Adrenal gland (tissue), 12 donors: Measurements from ENCODE around the gene RASSF4. TPM values are rescaled to one million over a fixed set of nuclear protein-coding genes. Genes with fewer than 3 reads are reported as not detected.

Experiments
- DNase-seq, 7 donors: peaks; one replicate each; pipeline ENCODE4 v3.0.0-alpha.2; 2019 to 2020
- H3K27ac ChIP-seq, 5 donors: fragments of 200-600 bp; sonication (generic) in 4 of 5; 1 replicate in 3 of 5; 2 replicates in 2 of 5; pipeline versions ENCODE4 v1.5.1 to v1.8.0; 2016 to 2020; ENCODE audit warnings: mild to moderate bottlenecking in 1 of 5
- H3K27me3 ChIP-seq: fragments of 200-600 bp; 2 replicates; pipeline ENCODE4 v1.8.0; 2021
- H3K36me3 ChIP-seq, 2 donors: fragments of 200-600 bp; replicated peaks in 1 of 2; 1 replicate in 1 of 2; 2 replicates in 1 of 2; pipeline versions ENCODE4 v1.5.1 to v1.8.0; 2018 to 2022
- H3K4me1 ChIP-seq, 2 donors: fragments of 200-600 bp; replicated peaks in 1 of 2; 1 replicate in 1 of 2; 2 replicates in 1 of 2; pipeline versions ENCODE4 v1.5.1 to v1.8.0; 2018 to 2021
- H3K4me3 ChIP-seq, 4 donors: fragments of 200-600 bp; sonication (generic) in 3 of 4; one replicate each; pipeline ENCODE4 v1.5.1; 2016 to 2018
- H3K9me3 ChIP-seq, 3 donors: fragments of 200-600 bp; sonication (generic) in 1 of 3; replicated peaks in 1 of 3; 1 replicate in 2 of 3; 2 replicates in 1 of 3; pipeline versions ENCODE4 v1.5.1 to v1.8.0; 2016 to 2021
- CTCF ChIP-seq, 6 experiments: fragments of 450-650 bp in 4 of 6; fragments of 200-600 bp in 2 of 6; sonication (generic) in 1 of 6; IDR thresholded peaks; 1 replicate in 5 of 6; 2 replicates in 1 of 6; pipeline versions ENCODE4 v1.5.1 to v1.8.0; 2016 to 2021; ENCODE audit warnings: antibody characterized with exemption in 6 of 6, mild to moderate bottlenecking in 2 of 6, moderate library complexity in 1 of 6
- POLR2A ChIP-seq, 2 donors: fragments of 450-650 bp; IDR thresholded peaks; one replicate each; pipeline ENCODE4 v1.6.1; 2017; ENCODE audit warnings: antibody characterized with exemption in 2 of 2, mild to moderate bottlenecking in 2 of 2, moderate library complexity in 1 of 2
- WGBS, 4 donors: extraction: QIAGEN DNeasy Blood & Tissue Kit in 2 of 4; methylation state at CpG; one replicate each; pipeline versions ENCODE4 v1.1.5 to v1.1.7; 2013 to 2017; 5-methylcytosine and 5-hydroxymethylcytosine counted together
- intact Hi-C, 2 donors: fragments of 100-400 bp; cut with DNase I; formaldehyde crosslinking; loops; one replicate each; pipeline versions ENCODE4 v1.14.1 to v1.15.0; 2022 to 2023
- polyA plus RNA-seq, 3 donors: library from polyadenylated mRNA; stranded (reverse); fragments of 200-250 nt in 2 of 3; fragments of 350-450 nt in 1 of 3; fragmentation: Illumina TruSeq in 1 of 3; extraction: RNeasy Lipid Tissue Mini Kit (QIAGEN cat#74804) in 1 of 3; gene quantifications; one replicate each; pipeline ENCODE4 v1.2.3, GENCODE V29; 2013 to 2014
- total RNA-seq, 9 donors: library from RNA; depleted of rRNA in 4 of 9; stranded (reverse); fragments of >200 nt in 4 of 9; fragments of 120-200 nt in 1 of 9; fragmentation: NEBNext Ultra II Directional in 1 of 9; extraction: Animal tissue kit (Norgen Biotek cat#: 25700) in 1 of 9; gene quantifications; one replicate each; pipeline versions ENCODE4 v1.1.0 to v1.2.4, GENCODE V29; 2013 to 2023
- donor health status: healthy with polysubstance abuse.
- donor health status: Bipolar disorder and iron deficiency.
- donor health status: DM: yes; HTN: yes; CAD: no.
- donor health status: DM: no; HTN: no; CAD: no.
- donor health status: DM: no; HTN: no; CAD: no.
- donor health status: DM: yes; HTN: yes; CAD: no.

Gene RASSF4
- total and polyA plus RNA-seq, 12 donors, result 5.2 to 47.5 (median 25.0) TPM

GRCh38 chr10:44934416-44935200 is 25.0 kb upstream of the RASSF4 start:
- Histone ChIP-seq H3K4me3 (no peak overlapping the region), H3K27me3 (no peaks in the 10 kb centered on the region), H3K27ac (no peak overlapping the region), H3K36me3 (no peaks in the 10 kb centered on the region), H3K9me3 (no peaks in the 10 kb centered on the region), H3K4me1 (peaks cover 0 to 24% of the 10 kb centered on the region in 2 donors)
- WGBS, 4 donors, result 61 to 66% (median 65%) methylated on average over 16 to 18 of the region's 18 CpGs
- TF ChIP-seq POLR2A (IDR thresholded peaks at IDR 0.05) (no peak), CTCF (IDR thresholded peaks at IDR 0.05) (no peak)
- intact Hi-C loops, result loop anchor here (2.0 to 5.0 kb wide), 2 partner anchors 38 to 40 kb away; no protein-coding TSS in a partner anchor
- peak in 6 of 7 donors; percentile 59 to 72 (median 68) for DNase-seq

GRCh38 chr10:44935201-44935965 is 24.2 kb upstream of the RASSF4 start:
- no peaks in the 10 kb centered on the region for H3K36me3 ChIP-seq
- H3K27ac ChIP-seq, result peak overlapping the region in 2 of 5 donors; percentile 22 to 38
- H3K27me3 ChIP-seq, result no peaks in the 10 kb centered on the region
- peaks cover 0 to 24% of the 10 kb centered on the region in 2 donors for H3K4me1 ChIP-seq
- TF ChIP-seq CTCF (IDR thresholded peaks at IDR 0.05), result no peak
- no peak for TF ChIP-seq POLR2A (IDR thresholded peaks at IDR 0.05)
- intact Hi-C loops, result loop anchor here in 1 of 2 donors (2.0 kb wide), 1 partner anchor 39 kb away; no protein-coding TSS in a partner anchor
- H3K9me3 ChIP-seq, result no peaks in the 10 kb centered on the region
- WGBS, 4 donors, result 67 to 80% (median 73%) methylated on average over 5 to 9 of the region's 9 CpGs
- H3K4me3 ChIP-seq, result no peak overlapping the region
- peak in 3 of 7 donors; percentile 14 to 56 (median 22) for DNase-seq

GRCh38 chr10:44935966-44936295 is 23.7 kb upstream of the RASSF4 start:
- WGBS, 4 donors, result 43 to 67% (median 54%) methylated on average over 3 of the region's 3 CpGs
- DNase-seq, result no peak
- peaks cover 0 to 24% of the 10 kb centered on the region in 2 donors for H3K4me1 ChIP-seq
- no peak overlapping the region for H3K4me3 ChIP-seq
- no peaks in the 10 kb centered on the region for H3K9me3 ChIP-seq
- TF ChIP-seq POLR2A (IDR thresholded peaks at IDR 0.05), result no peak
- TF ChIP-seq CTCF (IDR thresholded peaks at IDR 0.05), result no peak
- no peaks in the 10 kb centered on the region for H3K27me3 ChIP-seq
- intact Hi-C loops, result loop anchor here in 1 of 2 donors (2.0 kb wide), 1 partner anchor 39 kb away; no protein-coding TSS in a partner anchor
- no peaks in the 10 kb centered on the region for H3K36me3 ChIP-seq
- H3K27ac ChIP-seq, result peak overlapping the region in 2 of 5 donors; percentile 22 to 38

GRCh38 chr10:44936314-44936975 is 23.2 kb upstream of the RASSF4 start:
- no peaks in the 10 kb centered on the region for H3K27me3 ChIP-seq
- peak in 2 of 7 donors; percentile 13 to 29 for DNase-seq
- H3K4me3 ChIP-seq, result no peak overlapping the region
- H3K4me1 ChIP-seq, result peaks cover 0 to 24% of the 10 kb centered on the region in 2 donors
- 80 to 88% (median 85%) methylated on average over 7 of the region's 7 CpGs for WGBS, 4 donors
- no peaks in the 10 kb centered on the region for H3K9me3 ChIP-seq
- no peak for TF ChIP-seq CTCF (IDR thresholded peaks at IDR 0.05)
- TF ChIP-seq POLR2A (IDR thresholded peaks at IDR 0.05), result no peak
- no peaks in the 10 kb centered on the region for H3K36me3 ChIP-seq
- intact Hi-C loops, result no loop called here
- peak overlapping the region in 2 of 5 donors; percentile 22 to 38 for H3K27ac ChIP-seq
